SK-N-SH (cell line): ENCODE data around the gene DDX52. TPM values are rescaled to one million over a fixed set of nuclear protein-coding genes. Genes with fewer than 3 reads are reported as not detected.
A peak's percentile ranks its signal among the peaks of the same experiment; 100 is the strongest.

Experiments
- CTCF ChIA-PET: fragments of 300-600, 350-600 bp; formaldehyde crosslinking; extraction: SDS; loops from one replicate; lab custom pipeline; 2021; lab: Yijun Ruan, JAX
- POLR2A ChIA-PET: fragments of 350-600 bp; sonication (Branson Sonifier 250); formaldehyde crosslinking; extraction: SDS; loops from one replicate; lab custom pipeline; 2020; ENCODE audit warnings: antibody characterized with exemption, inconsistent platforms; lab: Yijun Ruan, JAX
- DNase-seq: peaks from one replicate; pipeline ENCODE4 v3.0.0; 2012
- H2AFZ ChIP-seq: fragments of 200-600 bp; sonication (generic); 2 replicates; pipeline ENCODE4 v1.8.1; 2016; ENCODE audit warnings: antibody characterized with exemption, mild to moderate bottlenecking, low read depth
- H3F3A ChIP-seq: fragments of 200-600 bp; sonication (generic); replicated peaks from 2 replicates; pipeline ENCODE3; 2016; ENCODE audit warnings: antibody characterized with exemption, mild to moderate bottlenecking; ENCODE audit not compliant: insufficient read depth
- H3K27ac ChIP-seq, 2 experiments: fragments of 200-500 bp in 1 of 2; fragments of 200-600 bp in 1 of 2; sonication (Bioruptor generic) in 1 of 2; sonication (generic), shearing (Covaris generic) in 1 of 2; 2 replicates each; pipeline versions ENCODE4 v1.5.1 to v1.6.1; 2014 to 2016; ENCODE audit warnings: low read depth in 2 of 2, inconsistent platforms in 1 of 2, low read length in 1 of 2, mild to moderate bottlenecking in 1 of 2, mixed read lengths in 1 of 2
- H3K27me3 ChIP-seq: fragments of 200-600 bp; sonication (generic), shearing (Covaris generic); 2 replicates; pipeline ENCODE4 v1.6.1; 2016; ENCODE audit warnings: mixed run types; ENCODE audit not compliant: insufficient read depth
- H3K36me3 ChIP-seq, 2 experiments: fragments of 200-500 bp in 1 of 2; fragments of 200-600 bp in 1 of 2; sonication (Bioruptor generic) in 1 of 2; sonication (generic) in 1 of 2; replicated peaks in 1 of 2; 2 replicates each; pipeline versions ENCODE3 to v1.5.1; 2014 to 2016; ENCODE audit warnings: low read length in 1 of 2, mild to moderate bottlenecking in 1 of 2; ENCODE audit not compliant: insufficient read depth in 2 of 2, control insufficient read depth in 1 of 2
- H3K4me1 ChIP-seq, 2 experiments: fragments of 200-500 bp in 1 of 2; fragments of 200-600 bp in 1 of 2; sonication (Bioruptor generic) in 1 of 2; sonication (generic), shearing (Covaris generic) in 1 of 2; 2 replicates each; pipeline versions ENCODE4 v1.5.1 to v1.6.1; 2014 to 2016; ENCODE audit warnings: low read depth in 1 of 2, low read length in 1 of 2, mixed run types in 1 of 2; ENCODE audit not compliant: insufficient read depth in 2 of 2, control insufficient read depth in 1 of 2
- H3K4me2 ChIP-seq: fragments of 200-600 bp; sonication (generic), shearing (Covaris generic); 2 replicates; pipeline ENCODE4 v1.6.1; 2017; ENCODE audit warnings: mixed run types
- H3K4me3 ChIP-seq, 2 experiments: fragments of 200-500 bp in 1 of 2; fragments of 200-600 bp in 1 of 2; sonication (Bioruptor generic) in 1 of 2; sonication (generic), shearing (Covaris generic) in 1 of 2; 2 replicates each; pipeline versions ENCODE4 v1.5.1 to v1.8.1; 2014 to 2016; ENCODE audit warnings: low read depth in 2 of 2, inconsistent platforms in 1 of 2, low read length in 1 of 2, mild to moderate bottlenecking in 1 of 2, mixed read lengths in 1 of 2, moderate library complexity in 1 of 2
- H3K79me2 ChIP-seq: fragments of 200-600 bp; sonication (generic); 2 replicates; pipeline ENCODE4 v1.8.1; 2017; ENCODE audit warnings: mild to moderate bottlenecking; ENCODE audit not compliant: insufficient read depth
- H3K9ac ChIP-seq: fragments of 200-600 bp; sonication (generic); 2 replicates; pipeline ENCODE4 v1.6.1; 2017; ENCODE audit warnings: mixed run types
- H3K9me2 ChIP-seq: fragments of 200-600 bp; sonication (generic); 2 replicates; pipeline ENCODE4 v1.6.1; 2017; ENCODE audit warnings: mixed run types
- H3K9me3 ChIP-seq: fragments of 200-600 bp; sonication (generic); 2 replicates; pipeline ENCODE4 v1.6.1; 2017; ENCODE audit warnings: mixed run types, mild to moderate bottlenecking, moderate library complexity
- H4K20me1 ChIP-seq: fragments of 200-600 bp; sonication (generic); 2 replicates; pipeline ENCODE4 v1.6.1; 2017; ENCODE audit warnings: mild to moderate bottlenecking, mixed run types; ENCODE audit not compliant: insufficient read depth
- EP300 ChIP-seq, 2 experiments: IDR thresholded peaks; 2 replicates each; pipeline versions ENCODE4 v1.4.0 to v1.6.1; 2012; ENCODE audit warnings: borderline replicate concordance in 1 of 2, low read depth in 1 of 2, low read length in 1 of 2
- EZH2phosphoT487 ChIP-seq: fragments of 200-600 bp; sonication (generic); IDR thresholded peaks from 2 replicates; pipeline ENCODE4 v1.6.1; 2017; ENCODE audit warnings: low read depth, mixed run types, mild to moderate bottlenecking, antibody characterized with exemption, moderate library complexity, borderline replicate concordance
- FOSL2 ChIP-seq: IDR thresholded peaks from 2 replicates; pipeline ENCODE4 v1.4.0; 2012; ENCODE audit warnings: low read depth, mild to moderate bottlenecking, moderate library complexity, borderline replicate concordance
- FOXJ3 ChIP-seq: sonication (generic); formaldehyde crosslinking; IDR thresholded peaks from 2 replicates; pipeline ENCODE4 v1.5.1; 2020; ENCODE audit warnings: mild to moderate bottlenecking, missing genetic modification reagents
- FOXM1 ChIP-seq: IDR thresholded peaks from 2 replicates; pipeline ENCODE4 v1.4.0; 2012; ENCODE audit warnings: low read depth, mild to moderate bottlenecking
- MAX ChIP-seq: IDR thresholded peaks from 2 replicates; pipeline ENCODE4 v1.4.0; 2012; ENCODE audit warnings: low read depth
- MXI1 ChIP-seq: IDR thresholded peaks from 2 replicates; pipeline ENCODE4 v1.6.1; 2012; ENCODE audit warnings: mild to moderate bottlenecking, low read depth, low read length, improper control_type of control experiment
- NRF1 ChIP-seq: IDR thresholded peaks from 2 replicates; pipeline ENCODE4 v1.6.1; 2012; ENCODE audit warnings: low read depth, mild to moderate bottlenecking, low read length
- RCOR1 ChIP-seq: fragments of 150-350 bp; IDR thresholded peaks from 2 replicates; pipeline ENCODE4 v1.6.1; 2017; ENCODE audit warnings: antibody characterized with exemption, low read length
- RXRA ChIP-seq: IDR thresholded peaks from 2 replicates; pipeline ENCODE4 v1.4.0; 2012; ENCODE audit warnings: low read depth, mild to moderate bottlenecking, borderline replicate concordance
- SMC3 ChIP-seq: IDR thresholded peaks from 2 replicates; pipeline ENCODE4 v1.6.1; 2012; ENCODE audit warnings: low read depth, low read length, improper control_type of control experiment
- TAF1 ChIP-seq: IDR thresholded peaks from 2 replicates; pipeline ENCODE4 v1.6.1; 2012; ENCODE audit warnings: low read depth, mild to moderate bottlenecking, low read length, moderate library complexity, borderline replicate concordance
- USF1 ChIP-seq: IDR thresholded peaks from 2 replicates; pipeline ENCODE4 v1.4.0; 2012; ENCODE audit warnings: low read depth, borderline replicate concordance
- YY1 ChIP-seq: IDR thresholded peaks from 2 replicates; pipeline ENCODE4 v1.4.0; 2012; ENCODE audit warnings: low read depth, mild to moderate bottlenecking
- ZBTB33 ChIP-seq: IDR thresholded peaks from 2 replicates; pipeline ENCODE4 v1.4.0; 2012; ENCODE audit warnings: low read depth, borderline replicate concordance
- WGBS: methylation state at CpG from one replicate; pipeline ENCODE4 v1.1.6; 2017; ENCODE audit warnings: low lambda C conversion rate; 5-methylcytosine and 5-hydroxymethylcytosine counted together
- polyA plus RNA-seq, 3 experiments: library from polyadenylated mRNA; depleted of rRNA; stranded (reverse); fragments of >200 nt; gene quantifications; 2 replicates each; pipeline ENCODE4 v1.2.3, GENCODE V29; 2012

The DDX52 gene
- polyA plus RNA-seq, 1 of the 3 experiments (the other 2 are of a cell fraction): 7.3 TPM

GRCh38 chr17:37647856-37648255 lies 4.6 kb upstream of the DDX52 start:
- POLR2A ChIA-PET: no interaction called here
- 85% methylated on average over 1 of the region's 1 CpG for WGBS
- no peaks in the 10 kb centered on the region for H4K20me1 ChIP-seq
- no peaks in the 10 kb centered on the region for H3K9me2 ChIP-seq
- H3K79me2 ChIP-seq: peaks cover 4% of the 10 kb centered on the region
- DNase-seq: no peak
- peak overlapping the region in 1 of 2 experiments; percentile 55; a peak in 1 of 4 replicates for H3K27ac ChIP-seq
- H3F3A ChIP-seq: peaks cover 5% of the 10 kb centered on the region
- no peaks in the 10 kb centered on the region for H3K9me3 ChIP-seq
- H3K27me3 ChIP-seq: no peaks in the 10 kb centered on the region
- H3K4me2 ChIP-seq: 0 out of 2 replicates have a peak overlapping the region, but pooled peaks have one; percentile 55
- H3K4me3 ChIP-seq: no peak overlapping the region
- H3K4me1 ChIP-seq: no peaks in the 10 kb centered on the region; a peak in 2 of 4 replicates
- peak overlapping the region; percentile 70 for H2AFZ ChIP-seq
- no peaks in the 10 kb centered on the region for H3K36me3 ChIP-seq
- CTCF ChIA-PET: interaction anchor here (1.5 to 8.6 kb wide), 3 partner anchors 120 to 167 kb away, joined by 3 to 85 read pairs (median 6); no protein-coding TSS in a partner anchor
- no peak overlapping the region for H3K9ac ChIP-seq
- TF ChIP-seq TAF1 (no peak), USF1 (no peak), FOXJ3 (CRISPR knock-in tag) (no peak), YY1 (no peak), RCOR1 (no peak), EP300 (IDR thresholded peaks at IDR 0.05; ENCODE audit: borderline replicate concordance in 1 of 2, low read depth in 1 of 2, low read length in 1 of 2) (no peak), RXRA (no peak), SMC3 (no peak), MAX (no peak), NRF1 (no peak), FOXM1 (no peak)
- TF ChIP-seq, all 33 proteins: peak for 0

GRCh38 chr17:37643869-37644268 lies 623 bp upstream of the DDX52 start:
- TF ChIP-seq EZH2phosphoT487 (no peak), MXI1 (peak; percentile 28; the same call in 1 of the 2 replicates), MAX (peak; percentile 47; the same call in 1 of the 2 replicates), FOSL2 (no peak), ZBTB33 (no peak)
- peaks cover 7 to 16% of the 10 kb centered on the region in 2 experiments for H3K36me3 ChIP-seq
- H3K4me2 ChIP-seq: peak overlapping the region; percentile 75
- WGBS: 12% methylated on average over 3 of the region's 3 CpGs
- no peaks in the 10 kb centered on the region for H4K20me1 ChIP-seq
- H2AFZ ChIP-seq: peak overlapping the region; percentile 98
- peak overlapping the region in 1 of 2 experiments; percentile 75; a peak in 1 of 4 replicates for H3K27ac ChIP-seq
- ChIA-PET CTCF (interaction anchor here (1.2 to 1.3 kb wide), 2 partner anchors 116 to 127 kb away, joined by 4 to 5 read pairs; no protein-coding TSS in a partner anchor), POLR2A (interaction anchor here (1.9 kb wide), 1 partner anchor 35 kb away, joined by 6 read pairs; the partner anchor contains the start of gene SYNRG)
- H3K4me1 ChIP-seq: peaks cover 0 to 5% of the 10 kb centered on the region in 2 experiments; a peak in 3 of 4 replicates
- H3F3A ChIP-seq: peaks cover 5% of the 10 kb centered on the region
- peak; percentile 4 for DNase-seq
- H3K79me2 ChIP-seq: peaks cover 44% of the 10 kb centered on the region
- H3K9me2 ChIP-seq: no peaks in the 10 kb centered on the region
- peak overlapping the region; percentile 92; the same call in 1 of the 2 replicates for H3K9ac ChIP-seq
- peak overlapping the region; percentile 77 to 80 for H3K4me3 ChIP-seq
- no peaks in the 10 kb centered on the region for H3K9me3 ChIP-seq
- H3K27me3 ChIP-seq: no peaks in the 10 kb centered on the region
